ENCODE data around the gene CNTFR.

DNA sequence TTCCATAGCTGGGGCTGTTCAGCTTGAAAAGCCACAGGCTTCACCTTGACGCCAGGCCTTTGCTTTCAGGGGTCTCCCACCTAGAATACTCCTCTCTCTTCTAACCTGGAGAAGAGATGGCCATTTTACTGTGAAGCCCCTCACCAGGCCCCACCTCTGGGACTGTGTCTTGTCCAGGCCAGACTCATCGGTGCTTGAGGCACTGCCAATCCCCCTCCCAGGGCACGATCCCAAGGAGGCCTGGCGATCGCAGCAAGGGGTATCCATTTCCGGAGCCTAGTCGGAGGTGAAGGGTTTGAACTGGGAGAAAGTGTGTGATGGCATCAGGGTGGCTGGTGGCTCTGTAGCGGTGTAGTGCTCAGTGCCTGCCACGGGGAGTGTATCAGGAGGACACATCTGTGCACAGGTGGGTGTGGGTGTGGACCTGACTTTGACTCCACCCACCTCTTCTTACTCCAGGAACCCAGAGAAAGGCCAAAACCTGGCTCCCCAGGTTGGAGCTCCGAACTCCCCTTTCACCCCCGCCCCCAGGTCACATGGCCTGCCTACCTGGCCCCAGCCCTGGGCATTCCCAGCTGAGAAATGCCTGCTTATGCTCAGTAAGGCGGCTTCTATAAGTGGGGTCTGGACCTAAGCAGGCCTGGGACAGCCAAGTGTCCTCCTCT, 39.4 kb downstream of the CNTFR start:
- TF ChIP-seq SP1 (IDR thresholded peaks at IDR 0.05), result no peak
- TF ChIP-seq ELF4 (IDR thresholded peaks at IDR 0.05), result no peak
- no peak for TF ChIP-seq L3MBTL2 (conservative IDR thresholded peaks at IDR 0.05)
- TF ChIP-seq FOXA1 (IDR thresholded peaks at IDR 0.05), result no peak
- no peak for TF ChIP-seq TARDBP (IDR thresholded peaks at IDR 0.05)
- TF ChIP-seq NFRKB (IDR thresholded peaks at IDR 0.05), result no peak
- TF ChIP-seq BHLHE40 (IDR thresholded peaks at IDR 0.05; ENCODE audit: borderline replicate concordance), result no peak
- no peak for TF ChIP-seq CTBP1 (IDR thresholded peaks at IDR 0.05; ENCODE audit: borderline replicate concordance)
- TF ChIP-seq FOXK2 (IDR thresholded peaks at IDR 0.05), result no peak
- TF ChIP-seq ZNF384 (IDR thresholded peaks at IDR 0.05), result no peak
